ENCODE results near the gene JCAD.

GRCh38 chr10:30000802-30001571 lies 58.4 kb downstream of the JCAD start:
- TF ChIP-seq CTCF (IDR thresholded peaks at IDR 0.05) (no peak), MAX (IDR thresholded peaks at IDR 0.05; ENCODE audit: low read depth) (peak; percentile 63; the same call in 1 of the 2 replicates), YY1 (IDR thresholded peaks at IDR 0.05; ENCODE audit: low read depth) (0 out of 2 replicates have a peak, but pooled peaks have one; percentile 20), NFIC (IDR thresholded peaks at IDR 0.05; ENCODE audit: borderline replicate concordance) (peak; percentile 95; the same call in 1 of the 2 replicates), EP300 (IDR thresholded peaks at IDR 0.05; ENCODE audit: borderline replicate concordance in 1 of 2, low read depth in 1 of 2, low read length in 1 of 2) (peak; percentile 51 to 83), EZH2phosphoT487 (IDR thresholded peaks at IDR 0.05; ENCODE audit: borderline replicate concordance, low read depth) (no peak), SMC3 (IDR thresholded peaks at IDR 0.05; ENCODE audit: low read depth, low read length) (no peak), USF2 (IDR thresholded peaks at IDR 0.05; ENCODE audit: borderline replicate concordance, low read depth, low read length) (no peak), JUND (IDR thresholded peaks at IDR 0.05) (peak; percentile 76)
